K562 (cell line): ENCODE measurements around the gene TUBB1. TPM values are rescaled to one million over a fixed set of nuclear protein-coding genes. Genes with fewer than 3 reads are reported as not detected.
A peak's percentile ranks its signal among the peaks of the same experiment; 100 is the strongest.

ENCODE experiments used
- AFF1 ChIP-seq, 2 experiments: fragments of 450-650 bp; IDR thresholded peaks; 2 replicates each; pipeline ENCODE4 v1.6.1; 2018; ENCODE audit warnings: mild to moderate bottlenecking in 2 of 2, low read depth in 1 of 2; ENCODE audit not compliant: partially characterized antibody in 2 of 2
- FOXM1 ChIP-seq, 2 experiments: fragments of 450-650 bp in 1 of 2; sonication (generic) in 1 of 2; formaldehyde crosslinking in 1 of 2; IDR thresholded peaks; 2 replicates each; pipeline versions ENCODE4 v1.6.1 to v1.9.0; 2017 to 2022; ENCODE audit warnings: low read depth in 2 of 2, mild to moderate bottlenecking in 2 of 2, missing genetic modification reagents in 1 of 2, moderate library complexity in 1 of 2
- HOXB6 ChIP-seq: fragments of 250-450 bp; sonication (Bioruptor Pico); IDR thresholded peaks from 2 replicates; pipeline ENCODE4 v1.5.1; 2022; ENCODE audit warnings: mild to moderate bottlenecking, borderline replicate concordance
- KDM2B ChIP-seq: fragments of 250-450 bp; sonication (Bioruptor Pico); IDR thresholded peaks from 2 replicates; pipeline ENCODE4 v1.8.0; 2021; ENCODE audit warnings: mild to moderate bottlenecking, moderate library complexity
- MAX ChIP-seq: sonication (generic); formaldehyde crosslinking; IDR thresholded peaks from 2 replicates; pipeline ENCODE4 v1.9.0; 2022; ENCODE audit warnings: mild to moderate bottlenecking, missing genetic modification reagents
- NFATC3 ChIP-seq: fragments of 450-650 bp; IDR thresholded peaks from 2 replicates; pipeline ENCODE4 v1.6.1; 2017; ENCODE audit warnings: mild to moderate bottlenecking
- NFYB ChIP-seq: IDR thresholded peaks from 2 replicates; pipeline ENCODE4 v1.6.1; 2011; ENCODE audit warnings: mild to moderate bottlenecking, moderate library complexity; ENCODE audit not compliant: insufficient read length; ENCODE audit errors: extremely low read depth
- POLR2A ChIP-seq: fragments of 450-650 bp; conservative IDR thresholded peaks from 2 replicates; pipeline ENCODE4 v1.6.1; 2016
- RBBP5 ChIP-seq: fragments of 200-600 bp; sonication (generic); IDR thresholded peaks from 2 replicates; pipeline ENCODE4 v1.6.1; 2012; ENCODE audit warnings: borderline replicate concordance, mild to moderate bottlenecking, low read length, control low read depth, inconsistent platforms; ENCODE audit not compliant: insufficient read depth, poor library complexity, severe bottlenecking
- RBFOX2 ChIP-seq: fragments of 200-400 bp; formaldehyde crosslinking; IDR thresholded peaks from 2 replicates; pipeline ENCODE4 v1.6.1; 2017; ENCODE audit warnings: low read depth, mild to moderate bottlenecking, low read length, moderate library complexity
- SIN3B ChIP-seq: fragments of 450-650 bp; IDR thresholded peaks from 2 replicates; pipeline ENCODE4 v1.6.1; 2017; ENCODE audit warnings: low read depth, mild to moderate bottlenecking, moderate library complexity
- TRIM24 ChIP-seq, 2 experiments: fragments of 450-650 bp; IDR thresholded peaks; 2 replicates each; pipeline ENCODE4 v1.6.1; 2016
- ZBTB17 ChIP-seq: fragments of 450-650 bp; formaldehyde crosslinking; IDR thresholded peaks from 2 replicates; pipeline ENCODE4 v1.4.0; 2020; ENCODE audit warnings: mild to moderate bottlenecking
- ZBTB33 ChIP-seq: sonication (generic); formaldehyde crosslinking; IDR thresholded peaks from 2 replicates; pipeline ENCODE4 v1.8.1; 2023; ENCODE audit warnings: mild to moderate bottlenecking, missing genetic modification reagents
- ZHX1 ChIP-seq: fragments of 150-350 bp; conservative IDR thresholded peaks from 2 replicates; pipeline ENCODE4 v1.6.1; 2014; ENCODE audit warnings: low read length
- ZNF217 ChIP-seq: sonication (generic); formaldehyde crosslinking; IDR thresholded peaks from 2 replicates; pipeline ENCODE4 v1.8.0; 2022; ENCODE audit warnings: mild to moderate bottlenecking, missing genetic modification reagents
- ZNF384 ChIP-seq: IDR thresholded peaks from 2 replicates; pipeline ENCODE4 v1.6.1; 2012; ENCODE audit warnings: low read depth, low read length, improper control_type of control experiment
- ZNF431 ChIP-seq: sonication (generic); formaldehyde crosslinking; IDR thresholded peaks from 2 replicates; pipeline ENCODE4 v1.8.0; 2022; ENCODE audit warnings: mild to moderate bottlenecking, missing genetic modification reagents
- ZNF830 ChIP-seq: fragments of 250-450 bp; sonication (Bioruptor Pico); IDR thresholded peaks from 2 replicates; pipeline ENCODE4 v1.5.0; 2021; ENCODE audit warnings: mild to moderate bottlenecking
- polyA plus RNA-seq, 8 experiments: library from polyadenylated mRNA; depleted of rRNA in 4 of 8; stranded (reverse) in 5 of 8; unstranded in 3 of 8; fragments of >200 nt; fragmentation: Nextera tagmentation in 2 of 8; fragmentation: Illumina TruSeq in 1 of 8; extraction: Ambion mirVana in 2 of 8; extraction: Trizol in 1 of 8; gene quantifications; 2 replicates each; pipeline versions ENCODE4 v1.2.1 to v1.2.3, GENCODE V29; 2011 to 2014; ENCODE audit warnings: inconsistent platforms in 1 of 8, missing spikeins in 1 of 8
- total RNA-seq, 7 experiments: library from RNA; depleted of rRNA in 6 of 7; stranded (reverse); fragments of >200 nt in 6 of 7; fragmentation: Illumina TruSeq in 2 of 7; extraction: Trizol in 2 of 7; gene quantifications; 2 replicates each; pipeline versions ENCODE4 v1.2.1 to v1.2.3, GENCODE V29; 2011 to 2021; ENCODE audit warnings: low replicate concordance in 1 of 7

The TUBB1 gene
- total and polyA plus RNA-seq, 9 of the 15 experiments (the other 6 are each of a cell fraction or from before 2014, with no cell fraction given), result 1.5 to 3.9 (median 2.4) TPM

DNA sequence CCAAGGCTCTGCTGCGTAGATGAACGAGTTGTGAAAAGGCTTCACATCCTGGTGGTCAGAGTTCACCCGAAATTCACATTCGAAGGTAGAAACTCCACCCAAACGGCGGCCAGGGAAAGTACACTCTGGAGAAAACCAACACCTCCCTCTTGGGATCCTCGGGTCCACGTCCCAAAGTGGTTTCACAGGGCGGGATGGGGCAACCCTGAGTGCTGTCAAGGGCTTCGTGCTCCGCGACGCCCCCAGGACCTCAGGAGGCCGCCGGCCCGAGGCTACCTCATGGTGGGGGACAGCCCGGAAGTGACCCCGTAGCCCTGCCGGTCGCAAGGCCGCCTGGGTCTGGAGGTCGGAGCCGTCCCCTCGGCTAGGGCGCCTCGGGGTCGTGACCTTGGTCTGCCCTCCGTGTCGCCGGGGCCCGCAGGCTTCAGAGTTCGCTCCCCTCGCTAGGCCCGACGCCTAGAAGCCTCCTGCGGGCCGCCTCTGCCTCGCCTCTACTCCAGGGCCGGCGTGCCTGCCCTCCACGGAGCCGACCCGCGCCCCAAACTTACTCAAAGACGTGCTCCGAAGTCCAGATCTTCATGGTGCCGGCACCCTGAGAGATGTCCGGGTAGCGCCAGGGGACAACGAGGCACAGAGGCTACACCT, 23.0 kb downstream of the TUBB1 start, which contains the start of gene PRELID3B (continued):
- no peak for TF ChIP-seq ZHX1
- TF ChIP-seq ZNF384, result no peak
- TF ChIP-seq NFYB, result no peak
- TF ChIP-seq AFF1 (IDR thresholded peaks at IDR 0.05; ENCODE audit: low read depth in 1 of 2, partially characterized antibody in 2 of 2), result no peak
- peak; percentile 74 for TF ChIP-seq ZBTB33
- peak; percentile 73 for TF ChIP-seq MAX (CRISPR knock-in tag)
- peak; percentile 72 to 89; a peak in 3 of 4 replicates for TF ChIP-seq TRIM24 (IDR thresholded peaks at IDR 0.05)
- TF ChIP-seq NFATC3, result no peak
- no peak for TF ChIP-seq HOXB6 (CRISPR knock-in tag)
- peak; percentile 49; the same call in 1 of the 2 replicates for TF ChIP-seq SIN3B
- TF ChIP-seq POLR2A, result peak; percentile 65
- TF ChIP-seq RBFOX2, result peak; percentile 80
- TF ChIP-seq ZNF431 (CRISPR knock-in tag), result 0 out of 2 replicates have a peak, but pooled peaks have one; percentile 47
- 0 out of 2 replicates have a peak, but pooled peaks have one; percentile 31 for TF ChIP-seq ZNF830 (CRISPR knock-in tag)
- TF ChIP-seq ZNF217 (CRISPR knock-in tag), result peak; percentile 83; the same call in 1 of the 2 replicates
- TF ChIP-seq RBBP5, result peak; percentile 66
- TF ChIP-seq FOXM1 (IDR thresholded peaks at IDR 0.05; ENCODE audit: low read depth), result no peak
- peak; percentile 93; the same call in 1 of the 2 replicates for TF ChIP-seq FOXM1 (CRISPR knock-in tag; IDR thresholded peaks at IDR 0.05; ENCODE audit: low read depth)
- TF ChIP-seq ZBTB17, result 0 out of 2 replicates have a peak, but pooled peaks have one; percentile 17
- TF ChIP-seq KDM2B (CRISPR knock-in tag), result 0 out of 2 replicates have a peak, but pooled peaks have one; percentile 74
